Measurements from ENCODE around the gene HID1.
"Not testable (repeated sequence)": the region's sequence is repeated elsewhere in the genome, so short reads cannot be mapped to it uniquely, and the experiment has no call there.

Gene HID1

DNA sequence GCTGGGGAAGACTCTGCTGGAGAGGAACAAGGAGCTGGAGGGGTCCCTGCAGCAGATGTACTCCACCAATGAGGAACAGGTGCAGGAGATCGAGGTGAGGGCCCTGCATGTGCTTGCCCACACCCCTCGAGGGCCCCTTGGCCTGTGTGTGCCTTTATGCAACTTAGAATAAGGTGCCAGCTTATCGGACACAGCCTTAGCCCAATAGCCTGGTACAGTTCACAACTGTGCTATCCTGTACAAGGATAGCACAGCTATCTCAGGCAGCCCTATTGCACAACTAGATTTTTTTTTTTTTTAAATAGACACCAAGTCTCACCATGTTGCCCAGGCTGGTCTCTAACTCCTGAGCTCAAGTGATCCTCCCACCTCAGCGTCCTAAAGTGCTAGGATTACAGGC is 27.0 kb upstream of the HID1 start:
- DNase-seq (ENCODE audit: low read depth in 1 of 2, low spot score in 1 of 2), result no peak

DNA sequence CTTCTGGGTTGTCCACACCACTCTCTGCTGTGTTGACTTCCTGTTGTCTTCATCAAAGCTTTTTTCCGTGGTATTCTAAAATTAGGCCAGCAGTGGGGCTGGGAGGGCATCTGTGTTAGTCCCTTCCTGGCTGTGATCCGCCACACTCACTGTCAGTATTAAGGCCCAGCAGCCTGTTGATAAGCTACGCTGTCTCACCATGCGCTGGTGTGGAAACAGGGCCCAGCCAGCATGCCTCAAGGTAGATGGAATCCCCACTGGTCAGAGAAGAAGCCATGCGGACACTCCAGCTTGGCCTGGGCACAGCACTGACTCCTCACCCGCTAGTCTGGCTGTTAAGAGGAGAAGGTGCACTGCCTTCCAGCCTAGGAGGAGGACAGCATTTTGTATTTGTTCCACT is 26.2 kb upstream of the HID1 start:
- DNase-seq (ENCODE audit: low read depth in 1 of 2, low spot score in 1 of 2), result no peak

DNA sequence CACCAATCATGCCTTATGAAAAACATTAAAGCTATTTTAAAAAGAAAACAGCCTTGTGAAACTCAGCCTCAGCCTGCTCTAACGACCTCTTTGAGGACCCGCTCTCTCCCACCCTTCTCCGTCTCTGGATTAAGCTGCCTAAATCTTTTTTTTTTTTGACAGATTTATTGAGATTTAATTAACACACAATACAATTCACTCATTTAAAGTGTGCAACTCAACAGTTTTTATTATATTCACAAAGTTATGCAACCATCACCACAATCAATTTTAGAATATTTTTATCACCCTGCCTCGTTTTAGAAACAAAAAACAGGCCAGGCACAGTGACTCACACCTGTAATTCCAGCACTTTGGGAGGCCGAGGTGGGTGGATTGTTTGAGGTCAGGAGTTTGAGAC is 23.3 kb upstream of the HID1 start:
- DNase-seq (ENCODE audit: low read depth in 1 of 2, low spot score in 1 of 2), result no peak

DNA sequence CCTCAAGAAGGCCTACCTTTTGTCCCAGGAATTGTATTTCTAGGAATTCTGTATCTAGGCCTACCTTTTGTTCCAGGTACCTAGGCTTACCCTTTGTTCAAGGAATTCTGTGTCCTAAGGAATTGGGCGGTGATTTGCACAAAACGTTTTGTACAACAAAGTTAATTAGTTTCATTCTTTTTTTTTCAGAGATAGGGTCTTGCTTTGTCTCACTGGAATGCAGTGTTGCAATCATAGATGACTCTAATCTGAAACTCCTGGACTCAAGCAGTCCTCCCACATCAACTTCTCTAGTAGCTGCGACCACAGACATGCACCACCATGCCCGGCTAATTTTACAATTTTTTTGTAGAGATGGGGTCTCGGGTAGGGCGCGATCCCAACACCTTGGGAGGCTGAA is 21.9 kb upstream of the HID1 start:
- DNase-seq (ENCODE audit: low read depth in 1 of 2, low spot score in 1 of 2), result no peak

- no peak for DNase-seq (ENCODE audit: low read depth in 1 of 2, low spot score in 1 of 2)
Observed at GRCh38 chr17:74992223-74992622, 19.7 kb upstream of the HID1 start.

- DNase-seq (ENCODE audit: low read depth in 1 of 2, low spot score in 1 of 2), result no peak
Observed at GRCh38 chr17:74990581-74991105, 18.1 kb upstream of the HID1 start.

- no peak for DNase-seq (ENCODE audit: low read depth in 1 of 2, low spot score in 1 of 2)
Observed at GRCh38 chr17:74987909-74988711, 15.6 kb upstream of the HID1 start.

DNA sequence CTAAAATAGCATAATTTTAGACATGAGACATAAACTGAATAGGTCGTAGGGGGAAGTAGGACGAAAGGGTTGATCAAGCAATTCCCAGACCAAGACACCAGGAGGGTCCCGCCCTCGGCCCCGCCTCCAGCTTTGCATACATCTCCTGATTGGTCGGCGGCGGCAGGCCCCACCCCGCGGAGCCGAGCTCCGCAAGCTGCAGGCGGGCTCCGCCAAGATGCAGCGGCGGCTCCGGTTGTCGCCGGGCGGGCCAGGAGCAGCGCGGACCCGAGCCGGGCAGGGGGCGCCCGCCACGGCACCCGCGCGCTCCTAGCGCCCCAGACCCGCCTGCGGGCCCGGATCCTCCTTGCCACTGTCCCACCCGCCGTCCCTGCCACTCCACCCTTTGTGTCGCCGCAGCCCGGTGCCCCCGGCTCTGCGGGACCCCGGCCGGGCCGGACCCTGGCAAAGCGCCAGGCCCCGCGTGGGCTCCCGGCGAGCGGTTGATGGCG is 14.9 kb upstream of the HID1 start, which contains the start of gene CDR2L:
Gene CDR2L (plus strand): TSS at position 215 of the 491 bp plus-strand sequence. CDS start 412 bp downstream, outside the sequence.
- DNase-seq (ENCODE audit: low read depth in 1 of 2, low spot score in 1 of 2), result peak; percentile 87 to 90

- DNase-seq (ENCODE audit: low read depth in 1 of 2, low spot score in 1 of 2), result no peak
Observed at GRCh38 chr17:74986206-74986576, 13.6 kb upstream of the HID1 start.

GRCh38 chr17:74982663-74983313 is 10.2 kb upstream of the HID1 start:
- not testable (repeated sequence) for DNase-seq (ENCODE audit: low read depth in 1 of 2, low spot score in 1 of 2)

DNA sequence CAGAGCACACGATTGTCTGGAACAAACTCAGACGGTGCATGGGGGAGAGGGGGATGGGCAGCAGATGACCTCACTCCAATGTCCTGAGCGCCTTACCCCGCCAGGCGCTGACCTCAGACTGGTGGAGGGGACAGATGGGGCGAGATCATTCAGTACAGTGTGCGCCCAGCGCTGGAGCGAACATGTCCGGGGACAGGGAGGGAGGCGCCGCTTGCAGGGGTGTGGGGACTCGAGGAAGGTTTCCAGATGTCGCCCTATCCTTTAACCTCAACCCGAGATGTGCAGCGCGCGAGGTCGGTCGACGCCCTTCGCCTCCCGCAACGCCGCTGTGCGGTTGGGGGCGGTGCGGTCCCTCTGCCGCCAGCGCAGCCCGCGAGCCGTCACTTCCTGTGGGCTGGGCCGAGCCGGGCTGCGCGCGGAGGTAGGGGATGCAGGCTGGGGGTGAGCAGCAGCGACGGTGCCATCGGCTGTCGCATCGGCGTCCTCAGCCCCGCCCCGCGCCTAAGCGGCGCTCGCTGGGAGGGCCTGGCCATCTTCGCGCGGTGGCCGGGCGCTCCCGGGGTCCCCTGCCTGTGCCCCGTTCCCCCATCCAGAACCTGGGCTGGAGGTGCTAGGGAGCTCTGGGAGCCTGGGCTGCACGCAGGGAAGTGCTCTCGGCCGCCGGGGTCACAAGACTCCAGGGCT is 9.6 kb upstream of the HID1 start:
- peak; percentile 55 to 62 for DNase-seq (ENCODE audit: low read depth in 1 of 2, low spot score in 1 of 2)

- DNase-seq (ENCODE audit: low read depth in 1 of 2, low spot score in 1 of 2), result no peak
Observed at GRCh38 chr17:74981318-74981978, 8.9 kb upstream of the HID1 start.

DNA sequence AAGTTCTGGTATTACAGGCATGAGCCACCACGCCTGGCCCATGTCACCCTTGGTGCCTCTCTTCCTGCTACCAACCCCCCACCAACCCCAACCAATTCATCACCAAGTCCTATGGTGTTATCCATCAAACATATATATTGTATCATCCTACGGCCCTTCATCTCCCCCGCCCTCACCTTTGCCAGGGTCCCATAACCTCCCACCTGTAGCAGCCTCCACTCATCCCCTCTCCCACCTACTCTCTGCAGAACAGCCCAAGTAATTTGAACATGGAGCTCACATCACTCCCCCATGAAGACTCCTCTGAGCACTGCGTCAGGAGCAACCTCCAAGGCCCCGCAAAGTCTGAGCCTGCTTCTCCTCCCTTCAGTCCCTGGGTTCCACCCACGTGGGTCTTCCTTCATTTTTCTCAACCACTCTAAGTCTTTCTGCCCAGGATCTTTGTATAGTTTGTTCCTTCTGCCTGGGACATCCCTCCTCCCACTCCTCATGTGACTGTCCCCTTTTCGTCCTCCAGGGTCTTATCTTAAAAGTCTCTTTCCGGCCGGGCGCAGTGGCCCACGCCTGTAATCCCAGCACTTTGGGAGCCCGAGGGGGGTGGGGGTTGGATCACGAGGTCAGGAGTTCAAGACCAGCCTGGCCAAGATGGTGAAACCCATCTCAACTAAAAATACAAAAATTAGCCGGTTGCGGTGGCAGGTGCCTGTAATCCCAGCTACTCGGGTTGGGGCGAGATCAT is 7.0 kb upstream of the HID1 start:
- no peak for DNase-seq (ENCODE audit: low read depth in 1 of 2, low spot score in 1 of 2)

DNA sequence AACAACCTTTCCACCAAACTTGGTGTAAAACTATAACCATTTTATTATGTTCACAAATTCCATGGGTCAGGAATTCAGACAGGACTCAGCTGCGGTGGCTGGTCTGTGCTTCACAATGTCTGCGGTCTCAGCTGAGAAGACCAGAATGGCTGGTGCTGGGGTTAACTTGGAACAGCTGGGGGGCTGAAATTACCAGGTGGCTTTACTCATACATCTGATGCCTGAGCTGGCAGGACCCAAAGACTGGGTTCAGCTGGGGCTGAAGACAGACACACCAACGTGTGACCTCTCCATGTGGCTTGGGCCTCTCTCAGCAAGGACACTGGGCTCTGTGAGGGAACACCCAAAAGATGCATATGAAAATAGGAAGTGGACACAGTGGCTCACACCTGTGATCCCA is 5.7 kb upstream of the HID1 start:
- no peak for DNase-seq (ENCODE audit: low read depth in 1 of 2, low spot score in 1 of 2)

- DNase-seq (ENCODE audit: low read depth in 1 of 2, low spot score in 1 of 2), result no peak
Observed at GRCh38 chr17:74977802-74978201, 5.2 kb upstream of the HID1 start.

- DNase-seq (ENCODE audit: low read depth in 1 of 2, low spot score in 1 of 2), result no peak
Observed at GRCh38 chr17:74975943-74976342, 3.4 kb upstream of the HID1 start.

DNA sequence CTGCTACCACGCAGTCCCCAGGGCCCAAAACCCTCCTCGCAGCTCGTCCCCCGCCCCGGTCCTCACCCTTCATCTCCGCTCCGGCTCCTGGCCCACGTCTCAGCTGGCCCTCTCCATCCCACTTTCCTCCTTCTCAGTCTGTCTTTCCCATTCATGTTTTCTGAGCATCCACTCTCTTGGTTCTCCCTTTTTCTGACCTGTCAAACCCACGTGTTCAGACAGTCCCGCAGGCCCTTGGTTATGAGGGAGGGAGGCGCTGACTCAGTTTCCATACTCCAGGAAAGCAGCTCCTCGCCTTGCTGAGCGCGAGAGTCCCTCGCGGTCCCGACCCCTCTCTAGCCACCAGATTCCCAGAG is 392 bp upstream of the HID1 start:
- no peak for DNase-seq (ENCODE audit: low read depth in 1 of 2, low spot score in 1 of 2)

- no peak for DNase-seq (ENCODE audit: low read depth in 1 of 2, low spot score in 1 of 2)
Observed at GRCh38 chr17:74971842-74972106, 785 bp downstream of the HID1 start.

DNA sequence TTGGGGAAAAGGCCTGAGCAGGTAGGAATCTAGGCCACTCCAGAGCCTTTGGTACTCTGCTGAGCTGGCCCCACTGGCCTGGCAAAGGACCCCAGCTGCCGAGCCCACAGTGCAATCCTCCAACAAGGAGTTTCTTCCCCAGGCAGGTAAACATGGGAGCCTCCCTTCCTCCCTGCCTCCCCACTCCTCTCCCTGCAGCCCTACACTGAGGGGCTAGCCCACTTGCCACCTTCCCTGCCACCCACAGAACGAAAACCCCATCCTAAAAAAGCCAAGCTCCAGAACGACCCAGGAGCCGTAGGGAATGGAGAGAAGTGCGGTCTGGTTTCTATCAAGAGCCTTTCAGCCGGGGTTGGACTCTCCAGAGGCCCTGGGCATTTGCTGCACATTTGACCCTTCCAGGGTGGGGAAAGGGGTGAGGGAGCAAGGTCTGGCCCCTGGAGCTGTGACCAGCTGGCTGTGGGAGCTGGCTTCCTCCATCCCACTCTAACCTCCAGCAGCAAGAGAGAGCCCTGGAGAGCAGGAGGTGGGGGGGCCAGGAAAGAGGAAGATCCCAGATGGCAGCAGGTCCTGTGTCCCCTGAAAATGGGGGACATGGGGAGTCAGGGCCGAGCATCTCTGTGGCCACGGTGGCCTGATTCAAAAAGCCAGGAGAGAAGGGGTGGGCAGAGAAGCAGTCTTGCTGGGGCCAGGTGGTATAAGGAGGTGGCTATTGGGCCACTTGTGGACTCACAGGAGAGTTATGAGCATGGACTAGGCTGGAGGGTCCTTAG is 1.3 kb downstream of the HID1 start:
- DNase-seq (ENCODE audit: low read depth in 1 of 2, low spot score in 1 of 2), result no peak

- no peak for DNase-seq (ENCODE audit: low read depth in 1 of 2, low spot score in 1 of 2)
Observed at GRCh38 chr17:74970395-74970794, 2.2 kb downstream of the HID1 start.

All from stimulated activated CD4-positive, alpha-beta T cell treated with anti-CD3 and anti-CD28 coated beads, Interleukin-15, amount 100 ng/mL, for 1 hour (primary cell).